B cell (primary cell): ENCODE data around the gene POLR3G. TPM values are rescaled to one million over a fixed set of nuclear protein-coding genes. Genes with fewer than 3 reads are reported as not detected.

Experiments used
- ATAC-seq: fragments of 200-7000 bp; cut with Tn5 transposase; one replicate; pipeline ENCODE4 v1.10.0; 2021; ENCODE audit warnings: low read depth, mild to moderate bottlenecking, moderate number of reproducible peaks, moderate library complexity
- CTCF ChIA-PET: fragments of 350-600 bp; sonication (Branson Sonifier 250); formaldehyde crosslinking; loops from one replicate; lab custom pipeline; 2021; ENCODE audit warnings: antibody characterized with exemption, inconsistent platforms; lab: Charles Lee
- POLR2A ChIA-PET: fragments of 350-600 bp; sonication (Branson Sonifier 250); formaldehyde crosslinking; loops from one replicate; lab custom pipeline; 2021; ENCODE audit warnings: antibody characterized with exemption; lab: Charles Lee
- DNase-seq: peaks from one replicate; pipeline ENCODE4 v3.0.0; 2013
- H2AFZ ChIP-seq: 2 replicates; pipeline ENCODE4 v1.6.1; 2012; ENCODE audit warnings: mild to moderate bottlenecking, low read depth, low read length; ENCODE audit not compliant: insufficient read depth, poor library complexity, severe bottlenecking
- H3K27ac ChIP-seq, 2 donors: 1 replicate in 1 of 2; 2 replicates in 1 of 2; pipeline ENCODE4 v1.5.1; 2012 to 2013; ENCODE audit warnings: low read length in 2 of 2, mild to moderate bottlenecking in 2 of 2, moderate library complexity in 1 of 2
- H3K27me3 ChIP-seq, 4 experiments: fragments of 200-600 bp in 1 of 4; sonication (generic) in 1 of 4; replicated peaks in 1 of 4; 1 replicate in 2 of 4; 2 replicates in 2 of 4; pipeline versions ENCODE4 v1.6.1 to v1.7.0; 2013 to 2016; ENCODE audit warnings: low read length in 3 of 4, mild to moderate bottlenecking in 2 of 4, mixed read lengths in 1 of 4, moderate library complexity in 1 of 4; ENCODE audit not compliant: insufficient read depth in 4 of 4, control insufficient read depth in 3 of 4; ENCODE audit errors: control extremely low read depth in 1 of 4
- H3K36me3 ChIP-seq, 2 experiments: replicated peaks in 1 of 2; 1 replicate in 1 of 2; 2 replicates in 1 of 2; pipeline versions ENCODE4 v1.6.1 to v1.7.1; 2013; ENCODE audit warnings: low read length in 1 of 2; ENCODE audit not compliant: insufficient read depth in 2 of 2, control insufficient read depth in 1 of 2; ENCODE audit errors: control extremely low read depth in 1 of 2, extremely low read depth in 1 of 2
- H3K4me1 ChIP-seq, 2 donors: fragments of 200-600 bp in 1 of 2; sonication (generic) in 1 of 2; 1 replicate in 1 of 2; 2 replicates in 1 of 2; pipeline versions ENCODE4 v1.5.1 to v1.6.1; 2013 to 2017; ENCODE audit warnings: low read length in 2 of 2; ENCODE audit not compliant: control insufficient read depth in 2 of 2, insufficient read depth in 2 of 2
- H3K4me2 ChIP-seq: replicated peaks from 2 replicates; pipeline ENCODE3; 2012; ENCODE audit warnings: mild to moderate bottlenecking, low read depth, low read length; ENCODE audit not compliant: poor library complexity, severe bottlenecking
- H3K4me3 ChIP-seq, 5 experiments: fragments of 200-600 bp in 1 of 5; sonication (generic) in 1 of 5; 1 replicate in 3 of 5; 2 replicates in 2 of 5; pipeline versions ENCODE4 v1.5.1 to v1.7.0; 2011 to 2016; ENCODE audit warnings: low read length in 4 of 5, mild to moderate bottlenecking in 4 of 5, low read depth in 2 of 5, control low read depth in 1 of 5, moderate library complexity in 1 of 5; ENCODE audit not compliant: insufficient read depth in 1 of 5; ENCODE audit errors: control extremely low read depth in 1 of 5, extremely low read depth in 1 of 5
- H3K79me2 ChIP-seq: fragments of 200-600 bp; sonication (generic); one replicate; pipeline ENCODE4 v1.6.0; 2016; ENCODE audit warnings: low read length; ENCODE audit not compliant: control insufficient read depth, insufficient read depth
- H3K9ac ChIP-seq: fragments of 200-600 bp; sonication (generic); 2 replicates; pipeline ENCODE4 v1.6.1; 2017; ENCODE audit warnings: mild to moderate bottlenecking, low read length, moderate library complexity
- H3K9me3 ChIP-seq, 3 donors: one replicate each; pipeline versions ENCODE4 v1.6.1 to v1.7.1; 2013; ENCODE audit warnings: low read length in 2 of 3; ENCODE audit not compliant: control insufficient read depth in 2 of 3, insufficient read depth in 1 of 3; ENCODE audit errors: control extremely low read depth in 1 of 3
- H4K20me1 ChIP-seq: 2 replicates; pipeline ENCODE4 v1.6.0; 2012; ENCODE audit warnings: mild to moderate bottlenecking, low read length; ENCODE audit not compliant: insufficient read depth, control insufficient read depth, poor library complexity, severe bottlenecking
- H3K27ac Mint-ChIP-seq: one replicate; pipeline ENCODE4 v1.8.0; 2021; ENCODE audit warnings: mixed read lengths
- H3K27me3 Mint-ChIP-seq: one replicate; pipeline ENCODE4 v1.8.0; 2021; ENCODE audit warnings: mixed read lengths
- H3K4me1 Mint-ChIP-seq: one replicate; pipeline ENCODE4 v1.8.0; 2021; ENCODE audit warnings: mixed read lengths
- H3K4me3 Mint-ChIP-seq: one replicate; pipeline ENCODE4 v1.8.0; 2021; ENCODE audit warnings: mixed read lengths
- H3K9me3 Mint-ChIP-seq: one replicate; pipeline ENCODE4 v1.8.0; 2022; ENCODE audit warnings: mixed read lengths; ENCODE audit not compliant: insufficient read depth
- EZH2 ChIP-seq: IDR thresholded peaks from 2 replicates; pipeline ENCODE4 v1.6.1; 2012; ENCODE audit warnings: borderline replicate concordance, low read depth, mild to moderate bottlenecking, moderate library complexity, low read length; ENCODE audit not compliant: insufficient read depth, poor library complexity, severe bottlenecking
- WGBS: methylation state at CpG from one replicate; pipeline ENCODE4 v1.1.5; 2013; ENCODE audit warnings: missing lambda C conversion rate; ENCODE audit not compliant: insufficient coverage; 5-methylcytosine and 5-hydroxymethylcytosine counted together
- intact Hi-C: fragments of 100-400 bp; cut with micrococcal nuclease; formaldehyde crosslinking; loops from one replicate; pipeline ENCODE4 v1.10.0; 2022
- polyA plus RNA-seq: library from polyadenylated mRNA; depleted of rRNA; stranded (reverse); fragments of >200 nt; gene quantifications from 2 replicates; pipeline ENCODE4 v1.2.3, GENCODE V29; 2012
- total RNA-seq, 2 donors: library from RNA; stranded (reverse); fragments of 120-200 nt in 1 of 2; gene quantifications; 1 replicate in 1 of 2; 2 replicates in 1 of 2; pipeline versions ENCODE4 v1.2.3 to v1.2.4, GENCODE V29; 2013 to 2022
- TF ChIP-seq, protein P1 (sequence below): fragments of 200-600 bp; IDR thresholded peaks from one replicate; pipeline ENCODE4 v1.8.0; 2022; ENCODE audit warnings: antibody characterized with exemption, mild to moderate bottlenecking

Gene POLR3G
- total and polyA plus RNA-seq, 2 donors (not counting 1 experiment from before 2014, with no cell fraction given) = 0.52 to 2.3 TPM

DNA sequence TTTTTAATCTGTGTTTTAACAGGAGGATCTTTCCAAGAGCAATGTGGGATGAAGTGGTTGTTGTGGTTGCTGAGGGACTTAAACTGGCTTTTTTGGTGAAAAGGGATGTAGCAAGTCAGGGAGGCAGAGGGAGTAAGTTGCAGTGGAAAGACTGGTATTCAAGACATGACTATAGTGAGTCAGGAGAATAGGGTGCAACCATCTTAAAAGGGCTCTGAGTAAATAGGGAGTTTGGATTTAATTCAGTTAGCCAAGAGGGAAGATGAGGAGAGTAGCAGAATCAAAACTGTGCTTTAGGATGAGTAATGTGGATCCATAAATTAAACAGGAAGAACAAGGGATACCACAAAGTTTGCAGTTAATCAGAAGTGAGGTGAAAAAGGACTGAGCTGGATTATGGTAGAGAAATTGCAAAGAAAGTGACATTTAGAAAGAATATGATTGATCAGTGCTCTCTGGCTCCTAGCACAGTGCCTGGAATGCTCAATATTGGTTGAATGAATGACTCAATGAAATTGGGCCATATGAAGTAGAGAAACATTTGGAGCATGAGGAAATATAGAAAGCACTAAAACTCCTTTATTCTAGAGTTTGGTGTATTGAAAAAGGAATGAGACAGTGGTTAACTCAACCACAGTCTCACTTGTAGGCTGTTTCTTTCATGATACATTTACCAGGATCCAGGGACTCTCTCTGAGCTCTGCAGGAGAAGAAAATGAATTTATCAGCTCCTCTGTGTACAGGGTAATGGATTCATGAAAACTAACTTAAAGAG, 5.1 kb downstream of the POLR3G start:
- Histone ChIP-seq H3K27me3 (no peaks in the 10 kb centered on the region), H4K20me1 (no peaks in the 10 kb centered on the region), H3K79me2 (no peaks in the 10 kb centered on the region), H3K4me2 (no peak overlapping the region), H3K27ac (no peak overlapping the region), H2AFZ (no peak overlapping the region), H3K36me3 (no peaks in the 10 kb centered on the region), H3K4me3 (no peak overlapping the region), H3K9ac (no peak overlapping the region), H3K9me3 (no peaks in the 10 kb centered on the region), H3K4me1 (peaks cover 0 to 4% of the 10 kb centered on the region in 2 donors)
- CTCF ChIA-PET = interaction anchor here (1.9 kb wide), 1 partner anchor 40 kb away, joined by 5 read pairs; no protein-coding TSS in a partner anchor
- Mint-ChIP-seq H3K4me1 (peaks cover 4% of the 10 kb centered on the region), H3K4me3 (no peak overlapping the region), H3K27me3 (no peaks in the 10 kb centered on the region), H3K9me3 (no peaks in the 10 kb centered on the region), H3K27ac (no peak overlapping the region)
- ATAC-seq (no peak), DNase-seq (no peak)
- POLR2A ChIA-PET = no interaction called here
- intact Hi-C loops = loop anchor here (10.0 kb wide), 1 partner anchor 1595 kb away; the partner anchor contains the start of gene MEF2C
- TF ChIP-seq, protein P1, sequence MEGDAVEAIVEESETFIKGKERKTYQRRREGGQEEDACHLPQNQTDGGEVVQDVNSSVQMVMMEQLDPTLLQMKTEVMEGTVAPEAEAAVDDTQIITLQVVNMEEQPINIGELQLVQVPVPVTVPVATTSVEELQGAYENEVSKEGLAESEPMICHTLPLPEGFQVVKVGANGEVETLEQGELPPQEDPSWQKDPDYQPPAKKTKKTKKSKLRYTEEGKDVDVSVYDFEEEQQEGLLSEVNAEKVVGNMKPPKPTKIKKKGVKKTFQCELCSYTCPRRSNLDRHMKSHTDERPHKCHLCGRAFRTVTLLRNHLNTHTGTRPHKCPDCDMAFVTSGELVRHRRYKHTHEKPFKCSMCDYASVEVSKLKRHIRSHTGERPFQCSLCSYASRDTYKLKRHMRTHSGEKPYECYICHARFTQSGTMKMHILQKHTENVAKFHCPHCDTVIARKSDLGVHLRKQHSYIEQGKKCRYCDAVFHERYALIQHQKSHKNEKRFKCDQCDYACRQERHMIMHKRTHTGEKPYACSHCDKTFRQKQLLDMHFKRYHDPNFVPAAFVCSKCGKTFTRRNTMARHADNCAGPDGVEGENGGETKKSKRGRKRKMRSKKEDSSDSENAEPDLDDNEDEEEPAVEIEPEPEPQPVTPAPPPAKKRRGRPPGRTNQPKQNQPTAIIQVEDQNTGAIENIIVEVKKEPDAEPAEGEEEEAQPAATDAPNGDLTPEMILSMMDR = no peak
- no peak for TF ChIP-seq EZH2

DNA sequence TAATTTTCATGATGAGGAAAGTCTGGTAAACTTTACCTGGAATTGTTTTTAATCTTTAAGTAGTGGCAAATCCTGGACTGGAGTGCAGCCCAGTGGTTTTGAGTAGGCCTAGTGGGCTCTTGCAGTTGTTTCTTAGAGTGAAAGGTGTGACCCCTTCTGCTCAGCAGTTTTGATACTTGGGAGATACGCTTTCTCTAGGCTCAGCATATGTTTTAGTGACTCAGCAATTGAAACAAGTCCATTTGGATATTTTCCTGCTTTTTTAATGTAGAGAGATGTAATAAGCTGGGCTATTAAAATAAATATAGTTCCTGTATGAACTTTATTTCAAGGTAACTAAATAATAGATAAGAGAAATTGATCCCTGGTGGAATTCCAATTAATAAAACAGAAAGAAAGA, 6.0 kb downstream of the POLR3G start:
- no peaks in the 10 kb centered on the region for H3K36me3 ChIP-seq
- Mint-ChIP-seq H3K4me1 (no peaks in the 10 kb centered on the region), H3K27me3 (no peaks in the 10 kb centered on the region), H3K9me3 (no peaks in the 10 kb centered on the region), H3K27ac (no peak overlapping the region), H3K4me3 (no peak overlapping the region)
- no peak overlapping the region for H2AFZ ChIP-seq
- ChIA-PET CTCF (no interaction called here), POLR2A (no interaction called here)
- H3K9ac ChIP-seq = no peak overlapping the region
- no peak overlapping the region for H3K27ac ChIP-seq
- H3K4me2 ChIP-seq = no peak overlapping the region
- H3K9me3 ChIP-seq = no peaks in the 10 kb centered on the region
- DNase-seq = no peak
- no peak overlapping the region for H3K4me3 ChIP-seq
- intact Hi-C loops = no loop called here
- no peak for ATAC-seq
- H3K79me2 ChIP-seq = no peaks in the 10 kb centered on the region
- no peaks in the 10 kb centered on the region for H3K4me1 ChIP-seq
- no peaks in the 10 kb centered on the region for H3K27me3 ChIP-seq
- WGBS = no CpG with 5 or more reads among the region's 1 CpG
- TF ChIP-seq, protein P1 = no peak
- TF ChIP-seq EZH2 = no peak
- no peaks in the 10 kb centered on the region for H4K20me1 ChIP-seq
